H9 (cell line): ENCODE measurements around the gene PRUNE2. TPM values are rescaled to one million over a fixed set of nuclear protein-coding genes. Genes with fewer than 3 reads are reported as not detected.
A peak's percentile ranks its signal among the peaks of the same experiment; 100 is the strongest.
"Not testable (repeated sequence)": the region's sequence is repeated elsewhere in the genome, so short reads cannot be mapped to it uniquely, and the experiment has no call there.

ENCODE experiments used
- DNase-seq: peaks from one replicate; pipeline ENCODE4 v3.0.0-alpha.2; 2017
- H2AFZ ChIP-seq: one replicate; pipeline ENCODE4 v1.6.1; 2013; ENCODE audit warnings: mild to moderate bottlenecking, low read length, control low read depth, moderate library complexity
- H2AK5ac ChIP-seq: 2 replicates; pipeline ENCODE4 v1.6.1; 2013; ENCODE audit warnings: low read length, control low read depth, mixed read lengths; ENCODE audit not compliant: insufficient read length
- H2BK120ac ChIP-seq: one replicate; pipeline ENCODE4 v1.6.1; 2013; ENCODE audit warnings: low read depth, mild to moderate bottlenecking, low read length, control low read depth, inconsistent platforms; ENCODE audit not compliant: poor library complexity, severe bottlenecking
- H2BK12ac ChIP-seq: 2 replicates; pipeline ENCODE4 v1.6.1; 2013; ENCODE audit warnings: low read length, control low read depth, mixed read lengths, low read depth; ENCODE audit not compliant: insufficient read length
- H2BK15ac ChIP-seq: 2 replicates; pipeline ENCODE4 v1.6.1; 2013; ENCODE audit warnings: low read depth, low read length, control low read depth
- H2BK20ac ChIP-seq: one replicate; pipeline ENCODE4 v1.6.1; 2013; ENCODE audit warnings: low read depth, mild to moderate bottlenecking, low read length, control low read depth, inconsistent platforms; ENCODE audit not compliant: poor library complexity, severe bottlenecking
- H2BK5ac ChIP-seq: 2 replicates; pipeline ENCODE4 v1.6.1; 2013; ENCODE audit warnings: low read length, control low read depth, mixed read lengths; ENCODE audit not compliant: insufficient read length
- H3K14ac ChIP-seq: 2 replicates; pipeline ENCODE4 v1.6.1; 2013; ENCODE audit warnings: low read length, control low read depth; ENCODE audit not compliant: insufficient read depth
- H3K18ac ChIP-seq: 2 replicates; pipeline ENCODE4 v1.6.1; 2013; ENCODE audit warnings: low read depth, mild to moderate bottlenecking, mixed read lengths, low read length, control low read depth; ENCODE audit not compliant: insufficient read length
- H3K23ac ChIP-seq: 2 replicates; pipeline ENCODE4 v1.6.1; 2013; ENCODE audit warnings: low read length, control low read depth, mixed read lengths, low read depth; ENCODE audit not compliant: insufficient read length
- H3K23me2 ChIP-seq: 2 replicates; pipeline ENCODE4 v1.6.1; 2013; ENCODE audit warnings: low read depth, mild to moderate bottlenecking, mixed read lengths, low read length, control low read depth; ENCODE audit not compliant: insufficient read length, poor library complexity, severe bottlenecking
- H3K27ac ChIP-seq: 2 replicates; pipeline ENCODE4 v1.5.1; 2013; ENCODE audit warnings: low read length, control low read depth, mixed read lengths, low read depth; ENCODE audit not compliant: insufficient read length
- H3K27me3 ChIP-seq: 2 replicates; pipeline ENCODE4 v1.6.1; 2013; ENCODE audit warnings: low read length, control low read depth, inconsistent platforms; ENCODE audit not compliant: insufficient read depth
- H3K4ac ChIP-seq: 2 replicates; pipeline ENCODE4 v1.6.1; 2013; ENCODE audit warnings: low read depth, mild to moderate bottlenecking, control low read depth, inconsistent platforms, low read length, moderate library complexity
- H3K4me1 ChIP-seq: 2 replicates; pipeline ENCODE4 v1.6.1; 2013; ENCODE audit warnings: low read length, control low read depth, inconsistent platforms; ENCODE audit not compliant: insufficient read depth
- H3K4me2 ChIP-seq: 2 replicates; pipeline ENCODE4 v1.6.1; 2013; ENCODE audit warnings: low read length, control low read depth, mixed read lengths; ENCODE audit not compliant: insufficient read length, insufficient read depth
- H3K56ac ChIP-seq: 2 replicates; pipeline ENCODE4 v1.6.1; 2013; ENCODE audit warnings: low read depth, mild to moderate bottlenecking, mixed read lengths, low read length, control low read depth; ENCODE audit not compliant: insufficient read length
- H3K79me1 ChIP-seq: 2 replicates; pipeline ENCODE4 v1.6.1; 2013; ENCODE audit warnings: low read depth, mild to moderate bottlenecking, moderate library complexity, low read length, control low read depth, inconsistent platforms; ENCODE audit not compliant: insufficient read depth, poor library complexity, severe bottlenecking
- H3K79me2 ChIP-seq: 2 replicates; pipeline ENCODE4 v1.6.1; 2013; ENCODE audit warnings: low read length, control low read depth, inconsistent platforms; ENCODE audit not compliant: insufficient read depth
- H3K9ac ChIP-seq: 2 replicates; pipeline ENCODE4 v1.6.1; 2013; ENCODE audit warnings: low read length, control low read depth, mixed read lengths; ENCODE audit not compliant: insufficient read length; ENCODE audit errors: extremely low read depth
- H3K9me3 ChIP-seq: one replicate; pipeline ENCODE4 v1.6.1; 2013; ENCODE audit warnings: low read depth, low read length, inconsistent platforms; ENCODE audit not compliant: control insufficient read depth
- H3T11ph ChIP-seq: one replicate; pipeline ENCODE4 v1.6.1; 2013; ENCODE audit warnings: mild to moderate bottlenecking, low read length, control low read depth, inconsistent platforms
- H4K20me1 ChIP-seq: one replicate; pipeline ENCODE4 v1.6.1; 2013; ENCODE audit not compliant: control insufficient read depth, insufficient read length, insufficient read depth
- H4K5ac ChIP-seq: 2 replicates; pipeline ENCODE4 v1.6.1; 2013; ENCODE audit warnings: low read depth, mild to moderate bottlenecking, mixed read lengths, low read length, control low read depth; ENCODE audit not compliant: insufficient read length
- H4K8ac ChIP-seq: replicated peaks from 2 replicates; pipeline ENCODE4 v1.6.1; 2013; ENCODE audit warnings: low read length, control low read depth, mixed read lengths, low read depth; ENCODE audit not compliant: insufficient read length
- H4K91ac ChIP-seq: 2 replicates; pipeline ENCODE4 v1.6.1; 2013; ENCODE audit warnings: low read depth, mild to moderate bottlenecking, moderate library complexity, mixed read lengths, low read length, control low read depth; ENCODE audit not compliant: insufficient read length
- H3K27ac Mint-ChIP-seq, 3 experiments: 2 replicates in 2 of 3; 3 replicates in 1 of 3; pipeline ENCODE4 v1.8.0; 2020 to 2021; ENCODE audit warnings: mixed read lengths in 3 of 3, mild to moderate bottlenecking in 1 of 3, moderate library complexity in 1 of 3
- H3K27me3 Mint-ChIP-seq: 2 replicates; pipeline ENCODE4 v1.8.0; 2021; ENCODE audit warnings: low read depth, mild to moderate bottlenecking, moderate library complexity, mixed read lengths
- H3K36me3 Mint-ChIP-seq, 3 experiments: 2 replicates in 2 of 3; 3 replicates in 1 of 3; pipeline ENCODE4 v1.8.0; 2020 to 2021; ENCODE audit warnings: low read depth in 3 of 3, mixed read lengths in 3 of 3; ENCODE audit not compliant: insufficient read depth in 1 of 3
- H3K4me1 Mint-ChIP-seq, 2 experiments: 2 replicates each; pipeline ENCODE4 v1.8.0; 2020; ENCODE audit warnings: mixed read lengths in 2 of 2
- H3K4me3 Mint-ChIP-seq, 2 experiments: 2 replicates in 1 of 2; 3 replicates in 1 of 2; pipeline ENCODE4 v1.8.0; 2020 to 2021; ENCODE audit warnings: mild to moderate bottlenecking in 2 of 2, mixed read lengths in 2 of 2, moderate library complexity in 1 of 2
- H3K9me3 Mint-ChIP-seq, 2 experiments: 2 replicates in 1 of 2; 3 replicates in 1 of 2; pipeline ENCODE4 v1.8.0; 2020; ENCODE audit warnings: mild to moderate bottlenecking in 2 of 2, mixed read lengths in 2 of 2, moderate library complexity in 1 of 2
- CTCF ChIP-seq: fragments of 200-600 bp; sonication (generic); conservative IDR thresholded peaks from 3 replicates; pipeline ENCODE4 v1.8.0; 2021; ENCODE audit warnings: antibody characterized with exemption, mild to moderate bottlenecking
- WGBS: extraction: QIAGEN DNeasy Blood & Tissue Kit; methylation state at CpG from one replicate; pipeline ENCODE4 v1.1.7; 2013; ENCODE audit warnings: missing lambda C conversion rate, low lambda C conversion rate, mixed read lengths; ENCODE audit not compliant: insufficient read length; ENCODE audit errors: extremely low coverage; 5-methylcytosine and 5-hydroxymethylcytosine counted together
- total RNA-seq: library from RNA; stranded (reverse); gene quantifications from 2 replicates; pipeline ENCODE4 v1.2.1, GENCODE V29; 2021

Gene PRUNE2
- total RNA-seq, 1 experiment from 2014 or later: 12.1 TPM

DNA sequence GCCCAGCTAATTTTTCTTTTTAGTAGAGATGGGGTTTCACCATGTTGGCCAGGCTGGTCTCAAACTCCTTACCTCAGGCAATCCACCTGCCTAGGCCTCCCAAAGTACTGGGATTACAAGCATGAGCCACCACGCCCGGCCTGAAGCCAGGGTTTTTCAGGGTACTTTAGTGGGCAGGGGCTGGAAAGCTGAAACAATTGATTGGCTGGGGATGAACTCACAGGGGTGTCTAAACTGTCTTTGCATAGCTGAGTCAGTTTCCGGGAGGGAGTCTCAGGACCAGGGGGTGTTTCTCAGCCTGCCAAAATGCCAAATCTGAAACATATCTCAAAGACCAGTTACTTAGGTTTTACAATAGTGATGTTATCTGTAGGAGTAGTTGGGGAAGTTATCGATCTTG, 46.1 kb downstream of the PRUNE2 start:
- no peak overlapping the region for H3K27ac ChIP-seq

GRCh38 chr9:76858248-76858647, 47.7 kb downstream of the PRUNE2 start:
- H3K14ac ChIP-seq, H4K8ac ChIP-seq, H3K27me3 Mint-ChIP-seq, H2AK5ac ChIP-seq, H3K9me3 ChIP-seq, H2BK15ac ChIP-seq, H2BK12ac ChIP-seq, H4K20me1 ChIP-seq, H4K5ac ChIP-seq, H3K36me3 Mint-ChIP-seq, H3K18ac ChIP-seq, H3K23me2 ChIP-seq, H3K4ac ChIP-seq, H3K23ac ChIP-seq, H3K4me3 Mint-ChIP-seq, H3K4me2 ChIP-seq, H3K4me1 Mint-ChIP-seq, H3K9ac ChIP-seq, H4K91ac ChIP-seq, H3K79me2 ChIP-seq, H3K9me3 Mint-ChIP-seq, H3K27ac ChIP-seq, H3T11ph ChIP-seq, H3K79me1 ChIP-seq, DNase-seq, H3K4me1 ChIP-seq, H2BK5ac ChIP-seq, H2AFZ ChIP-seq, H2BK20ac ChIP-seq, H3K27me3 ChIP-seq, H2BK120ac ChIP-seq, H3K56ac ChIP-seq, H3K27ac Mint-ChIP-seq: not testable (repeated sequence)
- whole genome bisulfite sequencing: no CpG with 5 or more reads among the region's 2 CpGs

More for the DNA sequence above, 46.1 kb downstream of the PRUNE2 start:
- no peak for DNase-seq
- no peak overlapping the region for H2BK120ac ChIP-seq
- H3K23ac ChIP-seq: no peak overlapping the region
- no peak overlapping the region for H2BK15ac ChIP-seq
- H3K14ac ChIP-seq: no peak overlapping the region
- no peak overlapping the region for H3K18ac ChIP-seq
- H3K9me3 Mint-ChIP-seq: peaks cover 0 to 4% of the 10 kb centered on the region in 2 experiments; a peak in 3 of 5 replicates
- no peaks in the 10 kb centered on the region for H3K79me1 ChIP-seq
- H4K8ac ChIP-seq: no peak overlapping the region
- H3T11ph ChIP-seq: no peak overlapping the region
- no peaks in the 10 kb centered on the region for H3K79me2 ChIP-seq
- H2AFZ ChIP-seq: no peak overlapping the region
- no peak overlapping the region for H2BK12ac ChIP-seq
- H2BK5ac ChIP-seq: no peak overlapping the region
- no peak for TF ChIP-seq CTCF
- no peak overlapping the region for H3K9ac ChIP-seq
- no peak overlapping the region for H2BK20ac ChIP-seq
- peak overlapping the region in 2 of 3 experiments; percentile 52 to 56; a peak in 2 of 7 replicates for H3K27ac Mint-ChIP-seq
- peaks cover 13% of the 10 kb centered on the region in 2 experiments for H3K4me1 Mint-ChIP-seq
- H2AK5ac ChIP-seq: no peak overlapping the region
- no peaks in the 10 kb centered on the region for H4K20me1 ChIP-seq
- no peak overlapping the region for H3K4me2 ChIP-seq
- no peak overlapping the region for H4K5ac ChIP-seq
- H3K36me3 Mint-ChIP-seq: 0 out of 7 replicates have a peak, but pooled peaks cover 0 to 4% (median 0%) of the 10 kb centered on the region in 3 experiments
- no peak overlapping the region for H3K4ac ChIP-seq
- H3K27me3 Mint-ChIP-seq: no peaks in the 10 kb centered on the region
- 0 out of 2 replicates have a peak, but pooled peaks cover 2% of the 10 kb centered on the region for H3K4me1 ChIP-seq
- H3K23me2 ChIP-seq: no peaks in the 10 kb centered on the region
- WGBS: no CpG with 5 or more reads among the region's 4 CpGs
- no peak overlapping the region for H3K4me3 Mint-ChIP-seq
- H3K56ac ChIP-seq: no peak overlapping the region
- H3K27me3 ChIP-seq: no peaks in the 10 kb centered on the region
- no peak overlapping the region for H4K91ac ChIP-seq
- no peaks in the 10 kb centered on the region for H3K9me3 ChIP-seq
